ENCODE measurements around the gene NEURL1.

GRCh38 chr10:103618575-103619423 lies 125.3 kb downstream of the NEURL1 start:
- TF ChIP-seq, protein P1, sequence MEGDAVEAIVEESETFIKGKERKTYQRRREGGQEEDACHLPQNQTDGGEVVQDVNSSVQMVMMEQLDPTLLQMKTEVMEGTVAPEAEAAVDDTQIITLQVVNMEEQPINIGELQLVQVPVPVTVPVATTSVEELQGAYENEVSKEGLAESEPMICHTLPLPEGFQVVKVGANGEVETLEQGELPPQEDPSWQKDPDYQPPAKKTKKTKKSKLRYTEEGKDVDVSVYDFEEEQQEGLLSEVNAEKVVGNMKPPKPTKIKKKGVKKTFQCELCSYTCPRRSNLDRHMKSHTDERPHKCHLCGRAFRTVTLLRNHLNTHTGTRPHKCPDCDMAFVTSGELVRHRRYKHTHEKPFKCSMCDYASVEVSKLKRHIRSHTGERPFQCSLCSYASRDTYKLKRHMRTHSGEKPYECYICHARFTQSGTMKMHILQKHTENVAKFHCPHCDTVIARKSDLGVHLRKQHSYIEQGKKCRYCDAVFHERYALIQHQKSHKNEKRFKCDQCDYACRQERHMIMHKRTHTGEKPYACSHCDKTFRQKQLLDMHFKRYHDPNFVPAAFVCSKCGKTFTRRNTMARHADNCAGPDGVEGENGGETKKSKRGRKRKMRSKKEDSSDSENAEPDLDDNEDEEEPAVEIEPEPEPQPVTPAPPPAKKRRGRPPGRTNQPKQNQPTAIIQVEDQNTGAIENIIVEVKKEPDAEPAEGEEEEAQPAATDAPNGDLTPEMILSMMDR (conservative IDR thresholded peaks at IDR 0.05): no peak
- TF ChIP-seq ZFX (IDR thresholded peaks at IDR 0.05): no peak

All from C4-2B (cell line).